NT2/D1 (cell line): ENCODE data around the gene MGAT5.

Source experiments
- SUZ12 ChIP-seq: IDR thresholded peaks from 2 replicates; pipeline ENCODE4 v1.6.1; 2011; ENCODE audit not compliant: insufficient read length, insufficient read depth; ENCODE audit errors: extremely low read depth
- YY1 ChIP-seq: IDR thresholded peaks from 2 replicates; pipeline ENCODE4 v1.6.1; 2011; ENCODE audit not compliant: insufficient read length, insufficient read depth
- ZNF274 ChIP-seq: IDR thresholded peaks from 2 replicates; pipeline ENCODE4 v1.6.1; 2011; ENCODE audit warnings: mild to moderate bottlenecking, low read depth, low read length

- TF ChIP-seq ZNF274: no peak
- no peak for TF ChIP-seq YY1
- TF ChIP-seq SUZ12: no peak
These were observed 238.0 kb downstream of the MGAT5 start for GRCh38 chr2:134491771-134492441.
